Measurements from ENCODE around the gene CYP2A6.
"Not testable (repeated sequence)": the region's sequence is repeated elsewhere in the genome, so short reads cannot be mapped to it uniquely, and the experiment has no call there.

CYP2A6 gene

GRCh38 chr19:40818480-40819399 lies 31.5 kb downstream of the CYP2A6 start:
- not testable (repeated sequence) for DNase-seq

- DNase-seq = no peak
Observed at GRCh38 chr19:40815223-40815622, 35.0 kb downstream of the CYP2A6 start.

GRCh38 chr19:40813182-40813581 lies 37.1 kb downstream of the CYP2A6 start:
- no peak for DNase-seq

- not testable (repeated sequence) for DNase-seq
Observed at GRCh38 chr19:40812571-40812970, 37.7 kb downstream of the CYP2A6 start.

- no peak for DNase-seq
Observed at GRCh38 chr19:40811478-40812341, 38.5 kb downstream of the CYP2A6 start.

- DNase-seq = not testable (repeated sequence)
Observed at GRCh38 chr19:40810649-40811408, 39.4 kb downstream of the CYP2A6 start.

- no peak for DNase-seq
Observed at GRCh38 chr19:40810160-40810559, 40.1 kb downstream of the CYP2A6 start.

GRCh38 chr19:40809358-40810086 lies 40.7 kb downstream of the CYP2A6 start:
- no peak for DNase-seq

GRCh38 chr19:40808497-40808896 lies 41.8 kb downstream of the CYP2A6 start:
- no peak for DNase-seq

GRCh38 chr19:40808021-40808325 lies 42.3 kb downstream of the CYP2A6 start:
- no peak for DNase-seq

- no peak for DNase-seq
Observed at GRCh38 chr19:40807147-40808020, 42.9 kb downstream of the CYP2A6 start.

GRCh38 chr19:40806423-40807146 lies 43.7 kb downstream of the CYP2A6 start:
- no peak for DNase-seq

- DNase-seq = no peak
Observed at GRCh38 chr19:40805258-40805868, 44.9 kb downstream of the CYP2A6 start.

GRCh38 chr19:40804783-40805242 lies 45.4 kb downstream of the CYP2A6 start:
- DNase-seq = no peak

GRCh38 chr19:40803857-40804782 lies 46.1 kb downstream of the CYP2A6 start:
- no peak for DNase-seq

- no peak for DNase-seq
Observed at GRCh38 chr19:40803170-40803856, 46.9 kb downstream of the CYP2A6 start.

GRCh38 chr19:40802300-40803169 lies 47.7 kb downstream of the CYP2A6 start:
- DNase-seq = peak; percentile 20
